Coronary artery (tissue), 2 donors: ENCODE data around the gene FOXJ2.
A peak's percentile ranks its signal among the peaks of the same experiment; 100 is the strongest.

Experiments used
- DNase-seq: peaks from one replicate; pipeline ENCODE4 v3.0.0-alpha.2; 2017; ENCODE audit warnings: low spot score
- H3K27ac ChIP-seq, 2 donors: fragments of 200-600 bp; sonication (generic); one replicate each; pipeline ENCODE4 v1.5.1; 2016 to 2019
- H3K4me3 ChIP-seq: fragments of 200-600 bp; sonication (generic); 2 replicates; pipeline ENCODE4 v1.5.1; 2016; ENCODE audit warnings: mild to moderate bottlenecking, moderate library complexity
- TF ChIP-seq, protein P1 (sequence below): fragments of 200-600 bp; sonication (generic); IDR thresholded peaks from one replicate; pipeline ENCODE4 v1.5.1; 2019; ENCODE audit warnings: antibody characterized with exemption

Gene FOXJ2

GRCh38 chr12:8038659-8039114 lies 6.2 kb downstream of the FOXJ2 start:
- TF ChIP-seq, protein P1, sequence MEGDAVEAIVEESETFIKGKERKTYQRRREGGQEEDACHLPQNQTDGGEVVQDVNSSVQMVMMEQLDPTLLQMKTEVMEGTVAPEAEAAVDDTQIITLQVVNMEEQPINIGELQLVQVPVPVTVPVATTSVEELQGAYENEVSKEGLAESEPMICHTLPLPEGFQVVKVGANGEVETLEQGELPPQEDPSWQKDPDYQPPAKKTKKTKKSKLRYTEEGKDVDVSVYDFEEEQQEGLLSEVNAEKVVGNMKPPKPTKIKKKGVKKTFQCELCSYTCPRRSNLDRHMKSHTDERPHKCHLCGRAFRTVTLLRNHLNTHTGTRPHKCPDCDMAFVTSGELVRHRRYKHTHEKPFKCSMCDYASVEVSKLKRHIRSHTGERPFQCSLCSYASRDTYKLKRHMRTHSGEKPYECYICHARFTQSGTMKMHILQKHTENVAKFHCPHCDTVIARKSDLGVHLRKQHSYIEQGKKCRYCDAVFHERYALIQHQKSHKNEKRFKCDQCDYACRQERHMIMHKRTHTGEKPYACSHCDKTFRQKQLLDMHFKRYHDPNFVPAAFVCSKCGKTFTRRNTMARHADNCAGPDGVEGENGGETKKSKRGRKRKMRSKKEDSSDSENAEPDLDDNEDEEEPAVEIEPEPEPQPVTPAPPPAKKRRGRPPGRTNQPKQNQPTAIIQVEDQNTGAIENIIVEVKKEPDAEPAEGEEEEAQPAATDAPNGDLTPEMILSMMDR, result no peak
- H3K4me3 ChIP-seq, result peak overlapping the region; percentile 64
- peak overlapping the region; percentile 37 to 69 for H3K27ac ChIP-seq
- DNase-seq, result peak; percentile 80

DNA sequence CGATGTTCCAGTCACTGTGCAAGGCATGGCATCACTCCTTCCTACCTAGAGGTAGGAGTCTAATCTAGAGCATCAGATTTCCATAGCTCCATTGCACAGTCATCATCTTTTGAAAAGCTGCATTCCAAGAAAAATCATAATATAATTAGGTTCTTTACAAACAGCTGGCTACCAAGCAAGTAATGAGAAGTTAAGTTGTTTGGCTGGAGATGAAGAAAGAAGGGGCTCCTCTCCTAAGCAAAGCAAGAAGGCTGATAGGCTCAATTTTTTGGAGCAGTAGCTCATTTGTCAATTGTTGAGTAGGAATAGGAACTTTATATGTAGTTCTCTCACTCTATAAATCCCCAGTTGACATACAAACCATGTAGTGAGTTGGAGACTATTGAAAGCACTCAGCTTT lies 8.3 kb downstream of the FOXJ2 start:
- TF ChIP-seq, protein P1, result no peak
- no peak for DNase-seq
- no peak overlapping the region for H3K4me3 ChIP-seq
- H3K27ac ChIP-seq, result no peak overlapping the region

DNA sequence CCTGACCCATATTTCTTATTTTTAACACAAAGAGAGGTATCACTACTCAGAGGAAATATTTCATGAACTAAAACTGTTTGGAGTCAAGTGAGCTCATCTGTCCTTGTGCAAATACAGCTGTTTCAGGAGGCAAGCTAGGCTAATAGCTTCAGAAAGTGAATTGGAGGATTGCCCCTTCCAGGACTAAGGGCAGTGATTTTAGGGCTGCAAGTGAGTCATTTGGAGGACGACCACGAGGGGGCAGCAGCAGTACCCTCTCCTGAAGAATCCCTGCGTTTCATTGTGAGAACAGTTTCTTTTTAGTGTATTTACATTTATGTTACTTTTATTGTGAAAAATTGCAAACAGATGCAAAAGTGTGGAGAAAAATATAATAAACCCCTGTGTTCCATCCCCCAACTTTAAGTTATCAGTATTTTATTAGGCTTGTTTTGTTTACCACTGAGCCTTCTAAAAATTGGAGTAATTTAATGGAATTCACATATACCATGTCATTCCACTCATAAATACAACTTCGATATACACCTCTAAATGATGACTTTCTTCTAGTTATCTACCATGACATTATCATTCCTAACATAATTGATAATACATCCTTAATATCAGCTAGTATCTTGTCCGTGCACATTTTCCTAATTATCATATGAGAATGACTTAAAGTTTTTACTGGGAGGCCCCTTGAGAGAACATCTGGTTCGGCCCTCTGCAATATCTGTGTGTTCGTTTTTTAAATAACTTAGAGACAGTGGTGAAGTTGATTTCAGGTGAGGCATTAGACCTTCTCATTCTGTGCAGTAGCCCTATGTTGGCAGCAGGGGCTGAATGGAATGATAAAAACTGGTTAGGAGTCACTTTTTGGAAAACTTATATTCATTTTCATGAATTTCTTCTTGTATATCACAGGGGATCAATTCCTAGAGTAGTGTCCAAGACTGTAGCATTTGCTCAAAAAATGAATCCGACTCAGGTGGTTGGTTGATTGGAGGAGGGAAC lies 13.7 kb downstream of the FOXJ2 start:
- no peak overlapping the region for H3K4me3 ChIP-seq
- TF ChIP-seq, protein P1, result peak; percentile 80
- H3K27ac ChIP-seq, result no peak overlapping the region
- DNase-seq, result no peak

DNA sequence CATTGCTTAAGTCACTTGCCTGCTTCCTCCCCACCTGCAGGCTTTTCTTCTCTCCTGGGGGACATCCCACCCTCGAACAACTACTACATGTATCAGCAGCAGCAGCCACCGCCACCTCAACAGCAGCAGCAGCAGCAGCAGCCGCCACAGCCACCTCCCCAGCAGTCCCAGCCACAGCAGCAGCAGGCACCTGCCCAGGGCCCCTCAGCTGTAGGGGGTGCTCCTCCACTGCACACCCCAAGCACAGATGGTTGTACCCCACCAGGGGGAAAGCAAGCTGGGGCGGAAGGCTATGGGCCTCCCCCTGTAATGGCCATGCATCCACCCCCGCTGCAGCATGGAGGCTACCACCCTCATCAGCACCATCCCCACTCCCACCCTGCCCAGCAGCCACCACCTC lies 15.3 kb downstream of the FOXJ2 start:
- no peak for DNase-seq
- H3K27ac ChIP-seq, result no peak overlapping the region
- no peak overlapping the region for H3K4me3 ChIP-seq
- TF ChIP-seq, protein P1, result no peak

GRCh38 chr12:8048906-8049305 lies 16.4 kb downstream of the FOXJ2 start:
- no peak overlapping the region for H3K4me3 ChIP-seq
- DNase-seq, result no peak
- no peak overlapping the region for H3K27ac ChIP-seq
- TF ChIP-seq, protein P1, result no peak

DNA sequence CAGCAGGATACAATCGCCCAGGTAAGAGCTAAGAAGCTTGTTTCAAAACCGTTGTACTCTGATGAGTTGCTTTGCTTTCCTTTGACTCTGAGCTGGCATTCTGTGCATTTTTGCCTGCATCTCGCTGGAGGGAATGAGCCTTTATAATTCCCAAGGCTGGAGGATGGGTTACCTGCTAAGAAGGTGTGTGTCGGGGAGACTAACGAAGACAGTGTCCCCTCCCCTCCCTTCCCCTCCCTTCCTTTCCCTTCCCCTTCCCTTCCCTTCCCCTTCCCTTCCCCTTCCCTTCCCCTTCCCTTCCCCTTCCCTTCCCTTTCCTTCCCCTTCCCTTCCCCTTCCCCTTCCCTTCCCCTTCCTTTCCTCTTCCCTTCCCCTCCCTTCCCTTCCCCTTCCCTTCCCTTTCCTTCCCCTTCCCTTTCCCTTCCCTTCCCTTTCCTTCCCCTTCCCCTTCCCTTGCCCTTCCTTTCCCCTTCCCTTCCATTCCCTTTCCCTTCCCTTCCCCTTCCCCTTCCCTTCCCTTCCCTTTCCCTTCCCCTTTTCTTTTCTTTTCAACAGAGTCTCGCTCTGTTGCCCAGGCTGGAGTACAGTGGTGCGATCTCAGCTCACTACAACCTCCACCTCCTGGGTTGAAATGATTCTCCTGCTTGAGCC lies 18.2 kb downstream of the FOXJ2 start:
- DNase-seq, result no peak
- no peak overlapping the region for H3K4me3 ChIP-seq
- H3K27ac ChIP-seq, result peak overlapping the region in 1 of 2 donors; percentile 13
- TF ChIP-seq, protein P1, result no peak
